Upper lobe of left lung (tissue), 4 donors: Measurements from ENCODE around the gene ADAMTS14.

Experiments
- EP300 ChIP-seq, 4 donors: sonication (generic); formaldehyde crosslinking; IDR thresholded peaks; one replicate each; pipeline ENCODE4 v1.5.1; 2017; ENCODE audit warnings: antibody characterized with exemption in 4 of 4, control low read depth in 2 of 4
- POLR2A ChIP-seq, 4 donors: fragments of 450-650 bp; IDR thresholded peaks; one replicate each; pipeline ENCODE4 v1.5.1; 2016 to 2017; ENCODE audit warnings: antibody characterized with exemption in 4 of 4, mild to moderate bottlenecking in 2 of 4
- POLR2AphosphoS5 ChIP-seq, 2 donors: sonication (generic); formaldehyde crosslinking; IDR thresholded peaks; one replicate each; pipeline ENCODE4 v1.5.1; 2017; ENCODE audit warnings: antibody characterized with exemption in 2 of 2
- TF ChIP-seq, protein P1 (sequence below), 6 experiments: fragments of 450-650 bp in 4 of 6; fragments of 200-600 bp in 2 of 6; sonication (generic) in 2 of 6; IDR thresholded peaks; one replicate each; pipeline ENCODE4 v1.5.1; 2016 to 2019; ENCODE audit warnings: antibody characterized with exemption in 6 of 6

DNA sequence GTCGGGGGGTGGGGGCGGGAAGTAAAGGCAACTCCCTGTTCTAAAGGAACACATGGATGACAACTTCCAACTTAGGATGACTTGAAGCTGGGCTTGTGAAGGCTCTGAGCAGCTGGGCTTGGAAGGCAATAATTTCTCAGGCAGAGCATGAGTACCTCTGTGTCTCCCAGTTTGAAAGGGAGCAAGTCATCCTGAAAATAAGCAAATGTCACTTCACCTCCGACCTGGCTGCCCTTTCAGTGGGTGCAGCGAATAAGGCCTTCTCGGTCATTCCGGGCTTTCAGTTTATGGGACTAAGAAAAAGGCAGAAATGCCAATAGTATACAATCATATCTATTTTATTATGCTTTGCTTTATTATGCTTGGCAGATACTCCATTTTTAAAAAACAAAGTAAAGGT is 15.3 kb upstream of the ADAMTS14 start:
- TF ChIP-seq, protein P1, sequence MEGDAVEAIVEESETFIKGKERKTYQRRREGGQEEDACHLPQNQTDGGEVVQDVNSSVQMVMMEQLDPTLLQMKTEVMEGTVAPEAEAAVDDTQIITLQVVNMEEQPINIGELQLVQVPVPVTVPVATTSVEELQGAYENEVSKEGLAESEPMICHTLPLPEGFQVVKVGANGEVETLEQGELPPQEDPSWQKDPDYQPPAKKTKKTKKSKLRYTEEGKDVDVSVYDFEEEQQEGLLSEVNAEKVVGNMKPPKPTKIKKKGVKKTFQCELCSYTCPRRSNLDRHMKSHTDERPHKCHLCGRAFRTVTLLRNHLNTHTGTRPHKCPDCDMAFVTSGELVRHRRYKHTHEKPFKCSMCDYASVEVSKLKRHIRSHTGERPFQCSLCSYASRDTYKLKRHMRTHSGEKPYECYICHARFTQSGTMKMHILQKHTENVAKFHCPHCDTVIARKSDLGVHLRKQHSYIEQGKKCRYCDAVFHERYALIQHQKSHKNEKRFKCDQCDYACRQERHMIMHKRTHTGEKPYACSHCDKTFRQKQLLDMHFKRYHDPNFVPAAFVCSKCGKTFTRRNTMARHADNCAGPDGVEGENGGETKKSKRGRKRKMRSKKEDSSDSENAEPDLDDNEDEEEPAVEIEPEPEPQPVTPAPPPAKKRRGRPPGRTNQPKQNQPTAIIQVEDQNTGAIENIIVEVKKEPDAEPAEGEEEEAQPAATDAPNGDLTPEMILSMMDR (IDR thresholded peaks at IDR 0.05): no peak
- TF ChIP-seq POLR2A (IDR thresholded peaks at IDR 0.05) (no peak), EP300 (IDR thresholded peaks at IDR 0.05) (no peak), POLR2AphosphoS5 (IDR thresholded peaks at IDR 0.05) (no peak)
